Epithelial cell of proximal tubule (primary cell): ENCODE data around the gene VLDLR. TPM values are rescaled to one million over a fixed set of nuclear protein-coding genes. Genes with fewer than 3 reads are reported as not detected.

Experiments used
- DNase-seq: peaks from one replicate; pipeline ENCODE4 v3.0.0-alpha.2; 2011; ENCODE audit warnings: low read depth
- H3K4me3 ChIP-seq: 2 replicates; pipeline ENCODE4 v1.5.1; 2011; ENCODE audit warnings: low read depth, mild to moderate bottlenecking, low read length
- total RNA-seq: library from RNA; depleted of rRNA; stranded (reverse); fragments of >200 nt; gene quantifications from 2 replicates; pipeline ENCODE4 v1.2.3, GENCODE V29; 2015
- TF ChIP-seq, protein P1 (sequence below): conservative IDR thresholded peaks from 2 replicates; pipeline ENCODE4 v1.5.1; 2012; ENCODE audit warnings: low read depth, mild to moderate bottlenecking, low read length

Gene VLDLR
- total RNA-seq, 1 donor from 2014 or later, result 16.4 TPM

DNA sequence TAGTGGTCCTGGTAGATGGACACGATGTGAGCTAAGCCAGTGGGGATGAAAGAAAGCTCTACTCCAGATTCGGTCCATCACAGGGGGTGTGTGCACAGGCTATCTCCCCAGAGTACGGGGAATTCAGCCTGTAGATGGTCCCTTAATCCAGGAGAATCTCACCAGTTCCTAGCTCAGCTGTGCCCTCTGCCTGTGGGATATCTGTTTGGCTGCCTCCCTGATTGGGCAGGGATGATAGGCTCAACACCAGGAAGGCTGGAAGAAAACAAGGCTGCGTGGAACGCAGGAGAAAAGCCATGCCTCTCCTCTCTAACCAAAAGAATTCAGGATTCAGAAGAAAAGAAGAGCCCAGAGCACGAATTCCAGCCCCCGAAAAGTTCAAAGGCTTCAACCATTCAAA is 40.9 kb downstream of the VLDLR start:
- no peak for DNase-seq
- H3K4me3 ChIP-seq, result no peak overlapping the region
- TF ChIP-seq, protein P1, sequence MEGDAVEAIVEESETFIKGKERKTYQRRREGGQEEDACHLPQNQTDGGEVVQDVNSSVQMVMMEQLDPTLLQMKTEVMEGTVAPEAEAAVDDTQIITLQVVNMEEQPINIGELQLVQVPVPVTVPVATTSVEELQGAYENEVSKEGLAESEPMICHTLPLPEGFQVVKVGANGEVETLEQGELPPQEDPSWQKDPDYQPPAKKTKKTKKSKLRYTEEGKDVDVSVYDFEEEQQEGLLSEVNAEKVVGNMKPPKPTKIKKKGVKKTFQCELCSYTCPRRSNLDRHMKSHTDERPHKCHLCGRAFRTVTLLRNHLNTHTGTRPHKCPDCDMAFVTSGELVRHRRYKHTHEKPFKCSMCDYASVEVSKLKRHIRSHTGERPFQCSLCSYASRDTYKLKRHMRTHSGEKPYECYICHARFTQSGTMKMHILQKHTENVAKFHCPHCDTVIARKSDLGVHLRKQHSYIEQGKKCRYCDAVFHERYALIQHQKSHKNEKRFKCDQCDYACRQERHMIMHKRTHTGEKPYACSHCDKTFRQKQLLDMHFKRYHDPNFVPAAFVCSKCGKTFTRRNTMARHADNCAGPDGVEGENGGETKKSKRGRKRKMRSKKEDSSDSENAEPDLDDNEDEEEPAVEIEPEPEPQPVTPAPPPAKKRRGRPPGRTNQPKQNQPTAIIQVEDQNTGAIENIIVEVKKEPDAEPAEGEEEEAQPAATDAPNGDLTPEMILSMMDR, result peak; percentile 16

GRCh38 chr9:2663461-2664173 is 42.0 kb downstream of the VLDLR start:
- TF ChIP-seq, protein P1, result no peak
- no peak overlapping the region for H3K4me3 ChIP-seq
- no peak for DNase-seq

DNA sequence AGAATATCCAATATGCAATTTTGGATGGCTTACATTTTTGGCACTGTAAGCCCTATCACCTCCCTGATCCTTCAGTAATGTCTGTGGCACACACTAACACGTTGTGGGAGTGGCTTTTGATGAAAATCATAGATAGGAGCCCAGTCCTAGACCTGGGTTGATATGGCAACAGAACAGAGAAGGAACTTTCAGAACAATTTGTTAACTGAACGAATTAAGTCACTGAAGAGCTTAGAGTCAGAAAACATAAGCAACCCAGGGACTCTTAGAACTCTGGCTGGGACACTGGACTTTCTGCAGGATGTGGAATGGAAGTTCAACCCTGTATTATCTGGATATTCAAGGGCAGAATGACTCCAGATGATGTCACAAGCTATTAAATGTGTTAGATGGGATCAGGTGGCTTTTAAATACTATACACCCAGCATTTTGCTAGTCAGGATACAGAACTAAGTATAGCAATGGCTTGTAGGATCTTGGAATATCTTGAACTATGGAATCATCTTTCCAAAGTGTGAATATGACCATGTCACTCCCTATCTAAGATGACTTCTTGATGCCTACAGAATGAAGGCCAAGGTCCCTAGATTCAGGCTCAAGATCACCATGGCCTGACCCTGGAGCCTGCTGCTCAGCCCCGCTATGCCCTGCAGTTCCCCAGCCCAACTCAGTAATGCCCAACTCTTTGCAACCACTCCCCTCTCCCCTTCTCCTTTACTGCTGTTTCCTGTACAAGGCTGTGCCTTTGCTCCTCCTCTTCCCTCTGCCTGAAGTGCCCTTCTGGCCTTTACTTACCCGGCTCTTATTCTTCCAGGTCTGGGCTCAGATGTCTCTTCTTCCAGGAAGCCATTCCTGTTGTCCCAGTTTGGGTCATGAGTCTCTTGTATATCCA is 42.8 kb downstream of the VLDLR start:
- TF ChIP-seq, protein P1, result no peak
- no peak for DNase-seq
- no peak overlapping the region for H3K4me3 ChIP-seq

- TF ChIP-seq, protein P1, result no peak
- no peak overlapping the region for H3K4me3 ChIP-seq
- DNase-seq, result no peak
These were observed 45.0 kb downstream of the VLDLR start for GRCh38 chr9:2666569-2666968.

DNA sequence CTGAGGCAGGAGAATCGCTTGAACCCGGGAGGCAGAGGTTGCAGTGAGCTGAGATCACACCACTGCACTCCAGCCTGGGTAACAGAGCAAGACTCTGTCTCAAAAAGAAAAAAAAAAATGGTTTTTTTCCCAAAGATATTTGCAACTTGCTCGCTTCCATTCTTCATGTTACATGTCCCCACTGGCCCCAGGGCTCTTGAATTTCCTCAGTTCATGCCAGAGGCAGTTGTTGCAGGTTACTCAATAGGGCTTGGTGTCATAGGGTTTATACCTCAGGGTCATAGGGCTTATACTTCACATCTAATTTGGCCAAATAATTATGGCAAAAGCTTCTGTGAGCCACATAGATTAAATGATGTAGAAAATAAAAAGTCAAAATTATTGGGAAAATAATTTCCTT is 51.6 kb downstream of the VLDLR start:
- TF ChIP-seq, protein P1, result no peak
- no peak overlapping the region for H3K4me3 ChIP-seq
- DNase-seq, result no peak

GRCh38 chr9:2674141-2674824 is 52.7 kb downstream of the VLDLR start:
- H3K4me3 ChIP-seq, result no peak overlapping the region
- DNase-seq, result no peak
- TF ChIP-seq, protein P1, result no peak
